A549 (cell line): ENCODE results near the gene GNAT2. TPM values are rescaled to one million over a fixed set of nuclear protein-coding genes. Genes with fewer than 3 reads are reported as not detected.

Experiments
- ATAC-seq, 2 experiments: fragments of 200-7000 bp in 1 of 2; fragments of >200 bp in 1 of 2; cut with Nextera tagmentation in 1 of 2; cut with Tn5 transposase in 1 of 2; 3 replicates each; pipeline versions ENCODE4 v1.8.0 to v1.9.1; 2018 to 2020; ENCODE audit warnings: mild to moderate bottlenecking in 1 of 2, moderate library complexity in 1 of 2
- CTCF ChIA-PET: fragments of 300-600 bp; sonication (Branson Sonifier 250); formaldehyde crosslinking; extraction: SDS; loops from one replicate; lab custom pipeline; 2021; ENCODE audit warnings: antibody characterized with exemption, inconsistent platforms; lab: Yijun Ruan, JAX
- POLR2A ChIA-PET: fragments of 350-600 bp; formaldehyde crosslinking; extraction: SDS; loops from one replicate; lab custom pipeline; 2021; ENCODE audit warnings: antibody characterized with exemption, inconsistent platforms; lab: Yijun Ruan, JAX
- DNase-seq, 2 experiments: peaks; one replicate each; pipeline versions ENCODE4 v3.0.0 to v3.0.0-alpha.2; 2011 to 2016; ENCODE audit warnings: low read depth in 1 of 2, low spot score in 1 of 2
- FAIRE-seq: peaks from 2 replicates; lab custom pipeline; 2011; peaks lifted over from hg19 to GRCh38; lab: Jason Lieb, UNC
- H3K27ac ChIP-seq, 2 experiments: fragments of >200 bp; sonication (Bioruptor Twin); formaldehyde crosslinking; 3 replicates each; pipeline ENCODE4 v1.5.1; 2016 to 2017
- H3K4me1 ChIP-seq: fragments of >200 bp; sonication (Bioruptor Twin); formaldehyde crosslinking; 3 replicates; pipeline ENCODE4 v1.6.1; 2016
- H3K4me2 ChIP-seq: fragments of >200 bp; sonication (Bioruptor Twin); formaldehyde crosslinking; 3 replicates; pipeline ENCODE4 v1.6.1; 2016
- H3K4me3 ChIP-seq: fragments of >200 bp; sonication (Bioruptor Twin); formaldehyde crosslinking; 3 replicates; pipeline ENCODE4 v1.5.1; 2016
- H3K9me3 ChIP-seq: fragments of >200 bp; sonication (Bioruptor Twin); formaldehyde crosslinking; 3 replicates; pipeline ENCODE4 v1.6.1; 2016
- ATOH8 ChIP-seq: fragments of 250-450 bp; sonication (Bioruptor Pico); IDR thresholded peaks from 2 replicates; pipeline ENCODE4 v1.5.0; 2020; ENCODE audit warnings: low read depth, mild to moderate bottlenecking, moderate library complexity
- BHLHE40 ChIP-seq: IDR thresholded peaks from 2 replicates; pipeline ENCODE4 v1.6.1; 2012; ENCODE audit warnings: low read depth, low read length, inconsistent platforms
- CBX8 ChIP-seq: fragments of 200-600 bp; sonication (generic); IDR thresholded peaks from 2 replicates; pipeline ENCODE4 v1.6.1; 2016
- CEBPB ChIP-seq, 2 experiments: fragments of >200 bp in 1 of 2; sonication (Bioruptor Twin) in 1 of 2; formaldehyde crosslinking in 1 of 2; IDR thresholded peaks; 2 replicates each; pipeline ENCODE4 v1.6.1; 2012 to 2016
- CHD4 ChIP-seq: fragments of 200-600 bp; sonication (generic); IDR thresholded peaks from 2 replicates; pipeline ENCODE4 v1.6.1; 2016; ENCODE audit warnings: antibody characterized with exemption, mild to moderate bottlenecking, borderline replicate concordance
- EHF ChIP-seq: fragments of 250-450 bp; sonication (Bioruptor Pico); IDR thresholded peaks from 2 replicates; pipeline ENCODE4 v1.5.0; 2020; ENCODE audit warnings: mild to moderate bottlenecking
- EHMT2 ChIP-seq: fragments of 200-600 bp; sonication (generic); IDR thresholded peaks from 2 replicates; pipeline ENCODE4 v1.6.1; 2016; ENCODE audit warnings: antibody characterized with exemption, low read depth, mild to moderate bottlenecking, moderate library complexity
- ELK1 ChIP-seq: fragments of 150-350 bp; IDR thresholded peaks from 2 replicates; pipeline ENCODE4 v1.6.1; 2014; ENCODE audit warnings: low read depth, mild to moderate bottlenecking, low read length
- EP300 ChIP-seq, 2 experiments: fragments of >200 bp; sonication (Bioruptor Twin); formaldehyde crosslinking; IDR thresholded peaks; 2 replicates in 1 of 2; 3 replicates in 1 of 2; pipeline ENCODE4 v1.6.1; 2016 to 2017
- FOSB ChIP-seq: fragments of 250-450 bp; sonication (Bioruptor Pico); IDR thresholded peaks from 2 replicates; pipeline ENCODE4 v1.5.0; 2020; ENCODE audit warnings: mild to moderate bottlenecking, moderate library complexity
- GATA3 ChIP-seq: IDR thresholded peaks from 2 replicates; pipeline ENCODE4 v1.6.1; 2012; ENCODE audit warnings: borderline replicate concordance
- HES2 ChIP-seq: fragments of >200 bp; sonication (Bioruptor Twin); formaldehyde crosslinking; IDR thresholded peaks from 2 replicates; pipeline ENCODE4 v1.6.1; 2016
- HOXA7 ChIP-seq: fragments of 250-450 bp; sonication (Bioruptor Pico); IDR thresholded peaks from 2 replicates; pipeline ENCODE4 v1.5.0; 2020; ENCODE audit warnings: mild to moderate bottlenecking, moderate library complexity
- KDM1A ChIP-seq: fragments of 200-600 bp; sonication (generic); IDR thresholded peaks from 2 replicates; pipeline ENCODE4 v1.6.1; 2016; ENCODE audit warnings: low read depth, mild to moderate bottlenecking
- KDM5A ChIP-seq: fragments of 200-600 bp; sonication (generic); IDR thresholded peaks from 2 replicates; pipeline ENCODE4 v1.6.1; 2016; ENCODE audit warnings: antibody characterized with exemption, mild to moderate bottlenecking
- MYC ChIP-seq: IDR thresholded peaks from 2 replicates; pipeline ENCODE4 v1.6.1; 2012; ENCODE audit warnings: mild to moderate bottlenecking, inconsistent platforms, low read length, improper control_type of control experiment, borderline replicate concordance
- NR3C1 ChIP-seq: fragments of >200 bp; sonication (Bioruptor Twin); formaldehyde crosslinking; IDR thresholded peaks from 3 replicates; pipeline ENCODE4 v1.6.1; 2017
- RFX5 ChIP-seq: fragments of 450-650 bp; IDR thresholded peaks from 2 replicates; pipeline ENCODE4 v1.7.1; 2014; ENCODE audit warnings: antibody characterized with exemption, mild to moderate bottlenecking, moderate library complexity
- SMC3 ChIP-seq: fragments of >200 bp; sonication (Bioruptor Twin); formaldehyde crosslinking; IDR thresholded peaks from 3 replicates; pipeline ENCODE4 v1.6.1; 2018; ENCODE audit warnings: inconsistent platforms
- USF2 ChIP-seq: fragments of 450-650 bp; IDR thresholded peaks from 2 replicates; pipeline ENCODE4 v1.6.1; 2014; ENCODE audit warnings: antibody characterized with exemption
- ZC3H11A ChIP-seq: fragments of 450-650 bp; IDR thresholded peaks from 2 replicates; pipeline ENCODE4 v1.6.1; 2014; ENCODE audit warnings: antibody characterized with exemption, mild to moderate bottlenecking
- ZNF302 ChIP-seq: fragments of 250-450 bp; sonication (Bioruptor Pico); IDR thresholded peaks from 2 replicates; pipeline ENCODE4 v1.9.0; 2021; ENCODE audit warnings: inconsistent platforms, mild to moderate bottlenecking, moderate library complexity
- ZSCAN20 ChIP-seq: fragments of 250-450 bp; sonication (Bioruptor Pico); IDR thresholded peaks from 2 replicates; pipeline ENCODE4 v1.8.0; 2022; ENCODE audit warnings: mild to moderate bottlenecking, moderate library complexity
- WGBS: methylation state at CpG from one replicate; pipeline ENCODE4 v1.1.6; 2017; ENCODE audit errors: missing lambda C conversion rate; 5-methylcytosine and 5-hydroxymethylcytosine counted together
- polyA plus RNA-seq, 4 experiments: library from polyadenylated mRNA; depleted of rRNA in 3 of 4; stranded (reverse); fragments of >200 nt; fragmentation: RNase III in 1 of 4; extraction: RNeasy Plus Mini Kit Qiagen cat#74134 plus additional on column Dnase treatment in 1 of 4; gene quantifications; 2 replicates in 3 of 4; 3 replicates in 1 of 4; pipeline ENCODE4 v1.2.3, GENCODE V29; 2011 to 2017
- TF ChIP-seq, protein P1 (sequence below): fragments of 200-600 bp; sonication (generic); IDR thresholded peaks from 2 replicates; pipeline ENCODE4 v1.6.1; 2016; ENCODE audit warnings: antibody characterized with exemption, mild to moderate bottlenecking, moderate library complexity
- TF ChIP-seq, protein P2 (sequence below): fragments of >200 bp; sonication (Bioruptor Twin); formaldehyde crosslinking; IDR thresholded peaks from 3 replicates; pipeline ENCODE4 v1.6.1; 2016
- TF ChIP-seq, protein P3 (sequence below): IDR thresholded peaks from 2 replicates; pipeline ENCODE4 v1.6.1; 2012

The GNAT2 gene
- polyA plus RNA-seq, 2 of the 4 experiments (the other 2 are of a cell fraction): 0.16 to 0.25 TPM

GRCh38 chr1:109573785-109574184 lies 45.6 kb downstream of the GNAT2 start:
- no peak for DNase-seq
- no peaks in the 10 kb centered on the region for H3K9me3 ChIP-seq
- no peak for FAIRE-seq
- ATAC-seq: no peak
- ChIA-PET POLR2A (no interaction called here), CTCF (interaction anchor here (0.7 to 1.2 kb wide), 2 partner anchors 83 to 950 kb away, joined by 3 read pairs; no protein-coding TSS in a partner anchor)
- no peak overlapping the region for H3K27ac ChIP-seq
- TF ChIP-seq ZNF302 (CRISPR knock-in tag) (no peak), EHF (no peak), SMC3 (no peak), CHD4 (no peak), GATA3 (no peak), CBX8 (no peak), HES2 (no peak), EHMT2 (no peak), USF2 (no peak), ZSCAN20 (CRISPR knock-in tag) (no peak), MYC (no peak), FOSB (CRISPR knock-in tag) (no peak), ATOH8 (CRISPR knock-in tag) (no peak), CEBPB (IDR thresholded peaks at IDR 0.05) (no peak), ZC3H11A (no peak), EP300 (IDR thresholded peaks at IDR 0.05) (no peak), RFX5 (no peak)
- TF ChIP-seq, protein P1, sequence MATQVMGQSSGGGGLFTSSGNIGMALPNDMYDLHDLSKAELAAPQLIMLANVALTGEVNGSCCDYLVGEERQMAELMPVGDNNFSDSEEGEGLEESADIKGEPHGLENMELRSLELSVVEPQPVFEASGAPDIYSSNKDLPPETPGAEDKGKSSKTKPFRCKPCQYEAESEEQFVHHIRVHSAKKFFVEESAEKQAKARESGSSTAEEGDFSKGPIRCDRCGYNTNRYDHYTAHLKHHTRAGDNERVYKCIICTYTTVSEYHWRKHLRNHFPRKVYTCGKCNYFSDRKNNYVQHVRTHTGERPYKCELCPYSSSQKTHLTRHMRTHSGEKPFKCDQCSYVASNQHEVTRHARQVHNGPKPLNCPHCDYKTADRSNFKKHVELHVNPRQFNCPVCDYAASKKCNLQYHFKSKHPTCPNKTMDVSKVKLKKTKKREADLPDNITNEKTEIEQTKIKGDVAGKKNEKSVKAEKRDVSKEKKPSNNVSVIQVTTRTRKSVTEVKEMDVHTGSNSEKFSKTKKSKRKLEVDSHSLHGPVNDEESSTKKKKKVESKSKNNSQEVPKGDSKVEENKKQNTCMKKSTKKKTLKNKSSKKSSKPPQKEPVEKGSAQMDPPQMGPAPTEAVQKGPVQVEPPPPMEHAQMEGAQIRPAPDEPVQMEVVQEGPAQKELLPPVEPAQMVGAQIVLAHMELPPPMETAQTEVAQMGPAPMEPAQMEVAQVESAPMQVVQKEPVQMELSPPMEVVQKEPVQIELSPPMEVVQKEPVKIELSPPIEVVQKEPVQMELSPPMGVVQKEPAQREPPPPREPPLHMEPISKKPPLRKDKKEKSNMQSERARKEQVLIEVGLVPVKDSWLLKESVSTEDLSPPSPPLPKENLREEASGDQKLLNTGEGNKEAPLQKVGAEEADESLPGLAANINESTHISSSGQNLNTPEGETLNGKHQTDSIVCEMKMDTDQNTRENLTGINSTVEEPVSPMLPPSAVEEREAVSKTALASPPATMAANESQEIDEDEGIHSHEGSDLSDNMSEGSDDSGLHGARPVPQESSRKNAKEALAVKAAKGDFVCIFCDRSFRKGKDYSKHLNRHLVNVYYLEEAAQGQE: no peak
- TF ChIP-seq, protein P2, sequence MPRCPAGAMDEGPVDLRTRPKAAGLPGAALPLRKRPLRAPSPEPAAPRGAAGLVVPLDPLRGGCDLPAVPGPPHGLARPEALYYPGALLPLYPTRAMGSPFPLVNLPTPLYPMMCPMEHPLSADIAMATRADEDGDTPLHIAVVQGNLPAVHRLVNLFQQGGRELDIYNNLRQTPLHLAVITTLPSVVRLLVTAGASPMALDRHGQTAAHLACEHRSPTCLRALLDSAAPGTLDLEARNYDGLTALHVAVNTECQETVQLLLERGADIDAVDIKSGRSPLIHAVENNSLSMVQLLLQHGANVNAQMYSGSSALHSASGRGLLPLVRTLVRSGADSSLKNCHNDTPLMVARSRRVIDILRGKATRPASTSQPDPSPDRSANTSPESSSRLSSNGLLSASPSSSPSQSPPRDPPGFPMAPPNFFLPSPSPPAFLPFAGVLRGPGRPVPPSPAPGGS: no peak
- H3K4me1 ChIP-seq: no peaks in the 10 kb centered on the region; the same call in 2 of the 3 replicates
- no peak overlapping the region for H3K4me3 ChIP-seq
- 93% methylated on average over 2 of the region's 2 CpGs for WGBS
- no peak overlapping the region for H3K4me2 ChIP-seq

GRCh38 chr1:109570414-109570813 lies 49.0 kb downstream of the GNAT2 start:
- H3K9me3 ChIP-seq: no peaks in the 10 kb centered on the region
- TF ChIP-seq CBX8 (no peak), KDM5A (no peak), HOXA7 (CRISPR knock-in tag) (no peak), ELK1 (no peak), NR3C1 (no peak), BHLHE40 (no peak), EP300 (IDR thresholded peaks at IDR 0.05) (no peak), KDM1A (no peak)
- TF ChIP-seq, protein P1: no peak
- TF ChIP-seq, protein P3, sequence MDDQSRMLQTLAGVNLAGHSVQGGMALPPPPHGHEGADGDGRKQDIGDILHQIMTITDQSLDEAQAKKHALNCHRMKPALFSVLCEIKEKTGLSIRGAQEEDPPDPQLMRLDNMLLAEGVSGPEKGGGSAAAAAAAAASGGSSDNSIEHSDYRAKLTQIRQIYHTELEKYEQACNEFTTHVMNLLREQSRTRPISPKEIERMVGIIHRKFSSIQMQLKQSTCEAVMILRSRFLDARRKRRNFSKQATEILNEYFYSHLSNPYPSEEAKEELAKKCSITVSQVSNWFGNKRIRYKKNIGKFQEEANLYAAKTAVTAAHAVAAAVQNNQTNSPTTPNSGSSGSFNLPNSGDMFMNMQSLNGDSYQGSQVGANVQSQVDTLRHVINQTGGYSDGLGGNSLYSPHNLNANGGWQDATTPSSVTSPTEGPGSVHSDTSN: no peak
- H3K4me2 ChIP-seq: no peak overlapping the region
- ATAC-seq (no peak), FAIRE-seq (no peak), DNase-seq (no peak)
- 84% methylated on average over 3 of the region's 3 CpGs for whole genome bisulfite sequencing
- H3K4me3 ChIP-seq: no peak overlapping the region
- peaks cover 26% of the 10 kb centered on the region for H3K4me1 ChIP-seq
- H3K27ac ChIP-seq: no peak overlapping the region
- ChIA-PET POLR2A (interaction anchor here (2.5 kb wide), 1 partner anchor 22 kb away, joined by 8 read pairs; the partner anchor contains the start of gene GNAI3), CTCF (interaction anchor here (1.2 to 1.9 kb wide), 3 partner anchors 11 to 80 kb away, joined by 3 to 7 read pairs (median 4); no protein-coding TSS in a partner anchor)
